GOT3 (cell line): Measurements from ENCODE around the gene TGM4.
"Not testable (repeated sequence)": the region's sequence is repeated elsewhere in the genome, so short reads cannot be mapped to it uniquely, and the experiment has no call there.

Experiments
- DNase-seq: peaks from one replicate; lab custom pipeline; 2025; ENCODE audit warnings: mixed read lengths; lab: John Stamatoyannopoulos, UW

The TGM4 gene

GRCh38 chr3:44874308-44874707 is at the start of gene TGM4:
TGM4 (plus strand) TSS chr3:44874608; CDS start chr3:44874679, 71 bp downstream.
- no peak for DNase-seq

DNA sequence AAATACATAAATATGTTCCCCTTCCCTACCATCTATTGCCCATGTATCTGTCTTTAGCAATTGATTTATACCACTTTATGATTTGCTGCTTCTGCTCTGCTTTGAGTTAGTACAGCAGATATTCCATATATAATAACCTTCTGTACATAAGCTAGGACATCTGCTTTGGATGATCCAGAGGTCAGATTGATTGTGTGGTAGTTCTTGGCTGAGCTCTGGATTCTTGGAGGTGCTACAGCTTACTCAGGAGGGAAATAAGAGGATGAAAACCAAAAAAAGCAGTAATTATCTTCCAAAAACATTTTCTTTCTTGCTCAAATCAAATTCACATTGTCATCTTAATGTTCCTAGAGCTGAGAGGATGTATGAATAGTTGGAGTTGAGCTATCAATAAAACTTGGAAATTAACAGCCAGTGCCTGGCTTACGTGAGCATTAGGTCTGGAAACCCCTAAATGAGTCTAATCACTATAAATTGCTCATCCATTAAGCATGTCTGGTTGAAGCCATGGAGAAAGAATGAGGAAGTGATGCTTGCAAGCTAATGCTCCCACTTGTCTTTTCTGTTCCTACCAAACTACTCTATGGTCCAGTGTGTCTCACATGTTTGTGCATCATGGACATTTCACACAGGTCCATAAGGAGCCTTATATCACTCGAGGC is 49.0 kb upstream of the TGM4 start:
- no peak for DNase-seq

DNA sequence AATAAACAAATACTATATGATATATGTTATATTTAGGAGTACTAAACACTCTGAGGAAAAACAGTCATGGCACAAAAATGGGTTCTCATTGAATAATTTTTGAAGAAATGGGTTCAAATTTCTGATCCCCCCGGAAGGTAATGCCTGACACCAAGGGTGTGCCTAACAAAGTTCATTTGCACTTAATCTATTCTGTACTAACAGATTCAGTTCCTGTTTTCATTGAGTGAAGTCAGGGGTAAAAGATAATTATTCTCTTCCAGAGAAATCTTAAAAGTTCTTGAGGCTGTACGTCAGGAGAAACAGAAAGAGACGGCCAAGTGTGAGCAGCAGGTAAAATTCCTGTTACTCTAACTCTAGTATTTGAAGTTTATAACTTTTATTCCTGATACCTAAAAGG is 47.2 kb upstream of the TGM4 start:
- no peak for DNase-seq

DNA sequence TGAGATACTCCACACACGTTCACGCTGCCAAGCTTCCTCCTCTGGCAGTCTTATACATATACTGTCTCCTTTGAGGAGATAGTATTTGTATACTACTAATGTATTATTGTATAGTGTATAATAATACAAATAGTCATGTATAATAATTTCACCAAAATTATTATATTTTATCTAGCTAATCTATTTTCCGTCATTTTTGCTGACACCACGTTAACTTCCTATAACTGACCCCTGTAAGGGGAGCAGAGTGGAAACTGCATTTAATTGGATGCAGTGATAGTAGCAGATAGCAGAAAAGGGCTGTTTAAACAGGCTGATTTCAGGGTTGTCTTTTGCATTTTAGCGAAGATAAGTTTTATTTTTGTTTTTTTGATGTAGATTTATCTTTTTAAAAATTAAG is 43.2 kb upstream of the TGM4 start:
- DNase-seq, result no peak

DNA sequence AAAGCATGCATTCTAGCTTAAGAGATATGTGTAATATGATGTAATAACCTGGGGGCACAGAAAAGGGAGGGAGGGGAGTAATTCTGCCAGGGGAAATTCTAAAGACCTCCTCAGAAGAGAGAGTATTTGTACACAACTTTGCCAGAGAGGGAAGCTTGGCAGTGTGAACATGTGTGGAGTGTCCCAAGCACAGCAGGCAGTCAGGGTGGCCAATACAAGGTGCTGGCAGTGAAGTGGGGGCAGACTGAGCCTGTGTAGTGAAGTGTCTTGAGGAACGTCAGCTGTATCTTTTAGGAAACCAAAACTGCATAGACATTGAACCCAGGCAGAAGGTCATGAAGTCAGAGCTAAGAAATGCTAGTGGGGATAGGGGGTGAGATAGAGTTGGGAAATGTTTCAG is 42.4 kb upstream of the TGM4 start:
- no peak for DNase-seq

DNA sequence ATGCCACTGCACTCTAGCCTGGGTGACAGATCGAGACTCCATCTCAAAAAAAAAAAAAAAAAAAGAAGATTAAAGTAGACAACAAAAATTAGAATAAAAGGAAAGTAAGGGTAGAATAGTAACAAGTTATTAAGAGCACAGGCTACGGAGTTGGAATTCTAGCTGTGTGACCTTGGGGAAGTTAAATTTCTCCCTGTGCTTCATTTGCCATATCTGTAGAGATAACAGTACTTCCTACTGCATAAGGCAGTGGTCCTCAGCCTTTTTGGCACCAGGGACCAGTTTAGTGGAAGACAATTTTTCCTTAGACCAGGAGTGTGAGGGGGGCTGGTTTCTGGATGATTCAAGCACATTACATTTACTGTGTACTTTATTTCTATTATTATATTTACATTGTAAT is 41.4 kb upstream of the TGM4 start:
- no peak for DNase-seq

DNA sequence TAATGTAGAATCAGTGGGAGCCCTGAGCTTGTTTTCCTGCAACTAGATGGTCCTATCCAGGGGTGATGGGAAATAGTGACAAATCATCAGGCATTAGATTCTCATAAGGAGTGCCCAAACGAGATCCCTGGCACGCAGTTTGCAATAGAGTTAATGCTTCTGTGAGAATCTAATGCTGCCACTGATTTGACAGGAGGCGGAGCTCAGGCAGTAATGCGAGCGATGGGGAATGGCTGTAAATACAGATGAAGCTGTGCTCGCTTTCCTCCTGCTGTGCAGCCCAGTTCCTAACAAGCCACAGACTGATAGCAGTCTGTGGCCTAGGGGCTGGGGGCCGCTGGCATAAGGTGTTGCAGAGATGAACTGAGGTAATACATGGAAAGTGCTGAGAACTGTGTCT is 41.0 kb upstream of the TGM4 start:
- no peak for DNase-seq

DNA sequence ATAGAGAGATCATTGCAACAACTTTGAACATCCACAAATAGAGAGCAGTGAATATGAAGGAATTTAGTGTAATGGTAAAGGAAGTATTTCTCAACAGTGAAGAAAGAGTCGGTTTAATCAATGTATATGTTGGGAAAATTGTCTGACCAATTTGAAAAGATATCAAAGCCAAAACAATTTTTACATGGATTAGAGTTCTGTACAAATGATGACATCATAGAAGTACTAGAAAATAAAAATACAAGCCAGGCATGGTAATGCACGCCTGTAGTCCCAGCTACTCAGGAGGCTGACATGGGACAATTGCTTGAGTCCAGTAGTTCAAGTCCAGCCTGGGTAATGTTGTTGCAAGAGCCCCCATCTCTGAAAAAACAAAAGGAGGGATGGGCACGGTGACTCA is 38.7 kb upstream of the TGM4 start:
- no peak for DNase-seq

GRCh38 chr3:44842376-44842775 is 32.0 kb upstream of the TGM4 start:
- DNase-seq, result no peak

GRCh38 chr3:44845528-44846520 is 28.6 kb upstream of the TGM4 start:
- no peak for DNase-seq

- DNase-seq, result no peak
Observed at GRCh38 chr3:44848634-44849033, 25.8 kb upstream of the TGM4 start.

DNA sequence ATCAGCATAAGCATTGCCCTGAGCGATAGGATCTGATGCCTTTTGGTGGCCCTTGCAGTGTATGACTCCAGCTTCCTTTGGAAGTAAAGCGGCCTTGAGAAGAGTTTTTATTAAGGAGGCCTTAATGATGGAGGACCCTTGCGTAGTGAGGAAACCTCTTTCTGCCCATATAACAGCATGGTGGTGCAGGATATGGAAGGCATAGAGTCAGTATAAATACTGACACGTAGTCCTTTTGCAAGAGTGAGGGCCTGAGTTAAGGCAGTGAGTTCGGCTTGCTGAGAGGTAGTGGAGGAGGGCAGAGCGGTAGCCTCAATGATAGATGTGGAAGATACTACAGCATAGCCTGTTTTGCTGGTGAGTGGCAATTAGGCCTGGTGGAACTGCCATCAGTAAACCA is 17.7 kb upstream of the TGM4 start:
- DNase-seq, result not testable (repeated sequence)

DNA sequence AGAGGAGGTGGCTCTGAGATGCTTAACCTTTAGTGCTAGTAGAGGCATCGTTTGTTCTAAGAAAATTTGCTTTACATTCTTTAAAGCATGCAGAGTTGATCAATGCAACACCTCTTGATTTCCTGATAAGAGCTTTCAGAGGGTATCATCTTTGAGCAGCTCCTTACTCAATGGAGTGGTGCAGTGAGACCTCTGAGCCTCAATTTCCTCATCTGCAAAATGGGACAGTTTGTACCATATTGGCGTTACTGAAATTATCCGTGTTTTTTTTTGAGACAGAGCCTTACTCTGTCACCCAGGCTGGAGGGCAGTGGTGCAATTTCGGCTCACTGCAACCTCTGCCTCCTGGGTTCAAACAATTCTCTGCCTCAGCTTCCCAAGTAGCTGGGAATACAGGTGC is 14.3 kb upstream of the TGM4 start:
- DNase-seq, result no peak

GRCh38 chr3:44861412-44862225 is 12.8 kb upstream of the TGM4 start, which contains the start of gene TMEM42:
TMEM42 (plus strand) TSS chr3:44861912; CDS start chr3:44861925, 13 bp downstream.
- peak; percentile 84 for DNase-seq

- DNase-seq, result no peak
Observed at GRCh38 chr3:44862226-44862637, 12.2 kb upstream of the TGM4 start.

- DNase-seq, result no peak
Observed at GRCh38 chr3:44865272-44866035, 9.0 kb upstream of the TGM4 start.

GRCh38 chr3:44867421-44868111 is 6.8 kb upstream of the TGM4 start:
- no peak for DNase-seq

GRCh38 chr3:44870375-44871061 is 3.9 kb upstream of the TGM4 start:
- no peak for DNase-seq

DNA sequence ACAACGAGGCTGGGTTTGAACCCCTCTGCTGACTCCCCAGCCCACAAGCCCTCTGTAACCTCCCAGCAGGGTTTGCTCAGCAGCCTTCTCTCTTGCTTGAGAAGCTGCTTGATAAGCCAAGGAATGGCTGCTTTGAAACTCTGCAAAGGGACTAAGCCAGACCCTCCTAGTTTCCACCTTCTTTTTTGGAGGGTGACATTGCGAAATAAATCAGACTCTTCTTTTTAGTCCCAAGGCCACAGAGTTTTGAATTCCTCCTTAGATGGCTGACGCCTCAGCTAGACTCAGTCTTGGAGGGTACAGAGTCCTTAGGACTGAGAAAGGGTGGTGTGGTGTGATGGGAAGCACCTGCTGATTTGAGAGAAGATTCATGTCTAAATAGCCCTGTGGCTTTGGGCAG is 1.2 kb downstream of the TGM4 start:
- DNase-seq, result no peak

DNA sequence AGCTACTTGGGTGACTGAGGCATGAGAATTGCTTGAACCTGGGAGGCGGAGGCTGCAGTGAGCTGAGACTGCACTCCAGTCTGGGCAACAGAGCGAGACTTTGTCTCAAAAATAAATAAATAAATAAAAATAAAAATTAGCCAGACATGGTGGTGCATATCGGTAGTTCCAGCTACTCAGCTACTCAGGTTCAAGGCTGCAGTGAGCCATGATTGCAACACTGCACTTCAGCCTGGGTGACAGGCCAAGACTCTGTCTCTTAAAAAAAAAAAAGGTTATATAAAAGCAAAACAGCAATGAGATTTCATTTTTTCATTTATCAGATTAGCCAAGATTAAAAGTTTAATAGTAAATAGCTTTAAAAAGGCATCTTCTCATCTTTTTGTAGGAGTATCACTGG is 2.9 kb downstream of the TGM4 start:
- no peak for DNase-seq
